Thoracic aorta (tissue), 2 donors: ENCODE data around the gene MTOR. TPM values are rescaled to one million over a fixed set of nuclear protein-coding genes. Genes with fewer than 3 reads are reported as not detected.

ENCODE experiments used
- ATAC-seq: fragments of 150-250 bp; one replicate; pipeline ENCODE4 v1.8.0; 2017; ENCODE audit warnings: low read depth; ENCODE audit not compliant: insufficient number of reproducible peaks, low FRiP score
- DNase-seq: peaks from one replicate; pipeline ENCODE4 v3.0.0-alpha.2; 2020; ENCODE audit warnings: low spot score
- H3K27ac ChIP-seq, 2 donors: fragments of 200-600 bp; sonication (generic); 1 replicate in 1 of 2; 2 replicates in 1 of 2; pipeline ENCODE4 v1.5.1; 2016; ENCODE audit warnings: mild to moderate bottlenecking in 2 of 2, moderate library complexity in 2 of 2
- H3K27me3 ChIP-seq: fragments of 200-600 bp; sonication (generic); replicated peaks from 2 replicates; pipeline ENCODE4 v1.6.0; 2016; ENCODE audit warnings: mild to moderate bottlenecking; ENCODE audit not compliant: insufficient read depth
- H3K36me3 ChIP-seq: fragments of 200-600 bp; sonication (generic); one replicate; pipeline ENCODE4 v1.5.1; 2016
- H3K4me1 ChIP-seq, 2 donors: fragments of 200-600 bp; sonication (generic); 1 replicate in 1 of 2; 2 replicates in 1 of 2; pipeline versions ENCODE4 v1.5.1 to v1.6.0; 2016; ENCODE audit warnings: low read depth in 2 of 2, mild to moderate bottlenecking in 1 of 2; ENCODE audit not compliant: control insufficient read depth in 1 of 2
- H3K4me3 ChIP-seq: fragments of 200-600 bp; sonication (generic); 2 replicates; pipeline ENCODE4 v1.5.1; 2016; ENCODE audit warnings: mild to moderate bottlenecking
- H3K9me3 ChIP-seq: fragments of 200-600 bp; sonication (generic); 2 replicates; pipeline ENCODE4 v1.5.1; 2016
- CTCF ChIP-seq: fragments of 200-600 bp; sonication (generic); IDR thresholded peaks from one replicate; pipeline ENCODE4 v1.5.1; 2019; ENCODE audit warnings: antibody characterized with exemption
- total RNA-seq, 2 donors: library from RNA; depleted of rRNA; stranded (reverse); fragments of >200 nt; gene quantifications; one replicate each; pipeline versions ENCODE4 v1.1.0 to v1.2.3, GENCODE V29; 2016

The MTOR gene
- total RNA-seq, 2 donors from 2014 or later = 37.5 to 48.7 TPM

- H3K36me3 ChIP-seq = peaks cover 7% of the 10 kb centered on the region
- DNase-seq = no peak
- no peak overlapping the region for H3K4me3 ChIP-seq
- no peaks in the 10 kb centered on the region for H3K9me3 ChIP-seq
- H3K4me1 ChIP-seq = peaks cover 7 to 20% of the 10 kb centered on the region in 2 donors
- TF ChIP-seq CTCF = no peak
- no peak for ATAC-seq
- no peak overlapping the region for H3K27ac ChIP-seq
- H3K27me3 ChIP-seq = no peaks in the 10 kb centered on the region
These were observed 18.5 kb upstream of the MTOR start for GRCh38 chr1:11280719-11281376.

GRCh38 chr1:11279630-11280029 lies 17.3 kb upstream of the MTOR start:
- H3K27ac ChIP-seq = no peak overlapping the region
- DNase-seq (no peak), ATAC-seq (no peak)
- H3K4me3 ChIP-seq = no peak overlapping the region
- H3K4me1 ChIP-seq = peaks cover 14 to 32% of the 10 kb centered on the region in 2 donors
- H3K36me3 ChIP-seq = peaks cover 5% of the 10 kb centered on the region
- no peak for TF ChIP-seq CTCF
- H3K9me3 ChIP-seq = no peaks in the 10 kb centered on the region
- H3K27me3 ChIP-seq = no peaks in the 10 kb centered on the region

- ATAC-seq = no peak
- H3K4me1 ChIP-seq = peaks cover 19 to 37% of the 10 kb centered on the region in 2 donors
These were observed 16.8 kb upstream of the MTOR start for GRCh38 chr1:11279152-11279551.

GRCh38 chr1:11273595-11274234 lies 11.4 kb upstream of the MTOR start:
- peak overlapping the region; percentile 89 for H3K4me3 ChIP-seq
- peak; percentile 22 for ATAC-seq
- H3K4me1 ChIP-seq = peaks cover 18 to 35% of the 10 kb centered on the region in 2 donors
- H3K9me3 ChIP-seq = no peaks in the 10 kb centered on the region
- H3K36me3 ChIP-seq = peaks cover 2% of the 10 kb centered on the region
- H3K27ac ChIP-seq = peak overlapping the region; percentile 77 to 83
- no peaks in the 10 kb centered on the region for H3K27me3 ChIP-seq
- DNase-seq = no peak
- TF ChIP-seq CTCF = no peak

More at GRCh38 chr1:11279152-11279551, 16.8 kb upstream of the MTOR start:
- TF ChIP-seq CTCF = no peak
- peaks cover 5% of the 10 kb centered on the region for H3K36me3 ChIP-seq
- H3K4me3 ChIP-seq = no peak overlapping the region
- no peak for DNase-seq
- no peaks in the 10 kb centered on the region for H3K27me3 ChIP-seq
- no peak overlapping the region for H3K27ac ChIP-seq
- H3K9me3 ChIP-seq = no peaks in the 10 kb centered on the region

- Histone ChIP-seq H3K27ac (peak within 1 kb of the TSS; percentile 77 to 83), H3K36me3 (peaks cover 2% of the 10 kb centered on the region), H3K4me3 (peak within 1 kb of the TSS; percentile 89), H3K9me3 (no peaks in the 10 kb centered on the region), H3K27me3 (no peaks in the 10 kb centered on the region), H3K4me1 (peaks cover 18 to 35% of the 10 kb centered on the region in 2 donors)
- peak; percentile 77 for ATAC-seq
- TF ChIP-seq CTCF = no peak
- peak; percentile 55 for DNase-seq
These were observed 10.7 kb upstream of the MTOR start, which contains the start of gene UBIAD1 for GRCh38 chr1:11272832-11273594. Gene UBIAD1 (plus strand): TSS chr1:11273198. CDS start chr1:11273532, 334 bp downstream.
